ENCODE results near the gene SORCS2.

Gene SORCS2

DNA sequence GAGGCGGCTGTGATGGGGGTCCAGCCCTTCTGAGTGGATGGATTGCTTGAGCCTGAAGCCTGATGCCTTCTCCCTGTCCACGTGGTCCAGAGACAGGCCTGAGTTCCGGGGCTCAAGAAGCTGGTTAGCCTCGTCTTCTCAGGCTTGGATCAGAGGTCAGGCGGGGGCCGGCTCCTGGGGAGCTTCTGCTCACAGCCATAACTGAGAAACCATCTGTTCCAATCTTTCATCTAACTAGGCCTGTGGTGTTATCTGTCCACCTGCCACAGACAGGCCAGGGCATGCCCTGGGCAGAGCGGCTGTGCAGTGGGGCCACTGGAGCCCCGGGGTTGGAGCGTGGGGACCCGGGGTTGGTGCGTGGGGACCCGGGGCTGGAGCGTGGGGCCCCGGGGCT is 63.1 kb downstream of the SORCS2 start:
- in situ Hi-C loops (cut with MboI; ENCODE audit: low sequenced_read_pairs, unreplicated experiment): no loop called here
- TF ChIP-seq CTCF (IDR thresholded peaks at IDR 0.05; ENCODE audit: borderline replicate concordance, control extremely low read depth, extremely low read depth, insufficient read depth, missing control alignments): no peak
- DNase-seq (ENCODE audit: low spot score): no peak

- in situ Hi-C loops (cut with MboI; ENCODE audit: low sequenced_read_pairs, unreplicated experiment): no loop called here
- TF ChIP-seq CTCF (IDR thresholded peaks at IDR 0.05; ENCODE audit: borderline replicate concordance, control extremely low read depth, extremely low read depth, insufficient read depth, missing control alignments): no peak
- DNase-seq (ENCODE audit: low spot score): no peak
Observed at GRCh38 chr4:7255996-7256395, 63.7 kb downstream of the SORCS2 start.

- no peak for DNase-seq (ENCODE audit: low spot score)
- in situ Hi-C loops (cut with MboI; ENCODE audit: low sequenced_read_pairs, unreplicated experiment): no loop called here
- TF ChIP-seq CTCF (IDR thresholded peaks at IDR 0.05; ENCODE audit: borderline replicate concordance, control extremely low read depth, extremely low read depth, insufficient read depth, missing control alignments): no peak
Observed at GRCh38 chr4:7256984-7257810, 64.9 kb downstream of the SORCS2 start.

DNA sequence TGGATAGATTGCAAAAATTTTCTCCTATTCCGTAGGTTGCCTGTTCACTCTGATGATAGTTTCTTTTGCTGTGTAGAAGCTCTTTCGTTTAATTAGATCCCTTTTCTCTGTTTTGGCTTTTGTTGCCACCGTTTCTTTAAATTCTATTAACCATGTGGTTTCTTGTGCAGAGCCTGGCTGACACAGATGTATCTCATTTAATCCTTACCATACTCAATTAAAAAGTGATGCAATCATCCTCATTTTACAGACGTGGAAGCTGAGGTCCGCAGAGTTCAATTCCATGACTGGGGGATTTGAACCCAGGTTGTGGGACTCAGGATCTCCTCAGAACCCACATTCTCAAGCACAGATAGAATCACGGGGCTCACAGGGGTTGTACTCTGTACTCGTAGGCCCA is 66.7 kb downstream of the SORCS2 start:
- DNase-seq (ENCODE audit: low spot score): no peak
- in situ Hi-C loops (cut with MboI; ENCODE audit: low sequenced_read_pairs, unreplicated experiment): no loop called here
- no peak for TF ChIP-seq CTCF (IDR thresholded peaks at IDR 0.05; ENCODE audit: borderline replicate concordance, control extremely low read depth, extremely low read depth, insufficient read depth, missing control alignments)

DNA sequence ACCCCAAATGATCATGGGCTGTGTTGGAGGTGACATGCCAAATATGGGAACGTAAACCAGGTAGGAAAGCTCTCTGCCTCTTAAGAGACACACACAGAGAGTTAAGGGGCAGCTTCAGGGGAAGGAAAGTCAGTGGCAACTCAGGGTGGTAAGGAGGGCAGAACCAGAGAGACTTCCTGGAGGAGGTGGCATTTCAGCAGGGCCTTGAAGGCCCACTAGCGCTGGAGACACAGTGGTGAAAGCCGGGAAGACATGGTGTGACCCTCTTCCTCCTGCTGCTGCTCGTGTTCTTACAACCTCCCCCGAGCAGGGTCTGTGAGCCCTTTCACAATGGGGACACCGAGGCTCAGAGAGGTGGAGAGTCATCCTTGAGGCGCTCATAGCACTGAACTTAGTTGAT is 68.2 kb downstream of the SORCS2 start:
- in situ Hi-C loops (cut with MboI; ENCODE audit: low sequenced_read_pairs, unreplicated experiment): no loop called here
- no peak for DNase-seq (ENCODE audit: low spot score)
- TF ChIP-seq CTCF (IDR thresholded peaks at IDR 0.05; ENCODE audit: borderline replicate concordance, control extremely low read depth, extremely low read depth, insufficient read depth, missing control alignments): no peak

DNA sequence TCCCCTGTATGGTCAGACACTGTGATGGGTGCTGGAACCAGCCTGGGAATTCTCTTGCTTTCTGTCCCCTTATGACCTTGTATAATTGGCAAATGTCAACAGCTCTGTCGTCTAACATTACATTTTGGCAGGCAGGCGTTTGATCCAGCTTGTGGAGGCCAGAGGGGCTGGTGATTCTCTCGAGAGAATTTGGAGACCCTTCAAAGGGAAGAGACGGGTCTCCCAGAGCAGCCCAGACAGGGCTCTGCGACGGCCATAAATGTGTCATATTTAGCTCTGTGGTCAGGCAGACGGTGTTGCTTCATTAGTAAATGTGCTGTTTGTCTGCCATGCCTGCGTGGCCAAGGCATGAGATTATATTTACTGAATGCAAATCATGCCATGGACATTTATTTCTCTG is 68.7 kb downstream of the SORCS2 start:
- no peak for DNase-seq (ENCODE audit: low spot score)
- in situ Hi-C loops (cut with MboI; ENCODE audit: low sequenced_read_pairs, unreplicated experiment): no loop called here

More for the DNA sequence above, 68.7 kb downstream of the SORCS2 start:
- no peak for TF ChIP-seq CTCF (IDR thresholded peaks at IDR 0.05; ENCODE audit: borderline replicate concordance, control extremely low read depth, extremely low read depth, insufficient read depth, missing control alignments)

Data from GM13976 (cell line).